Immature natural killer cell (primary cell): Measurements from ENCODE around the gene POLA1. TPM values are rescaled to one million over a fixed set of nuclear protein-coding genes. Genes with fewer than 3 reads are reported as not detected.

Experiments used
- DNase-seq, 3 donors: peaks; one replicate each; pipeline ENCODE4 v3.0.0; 2022; ENCODE audit warnings: mixed read lengths in 1 of 3
- H3K27ac Mint-ChIP-seq, 6 donors: one replicate each; pipeline ENCODE4 v1.8.0; 2020; ENCODE audit warnings: mixed read lengths in 6 of 6, mild to moderate bottlenecking in 5 of 6, inconsistent platforms in 4 of 6, moderate library complexity in 3 of 6
- H3K27me3 Mint-ChIP-seq, 3 donors: one replicate each; pipeline ENCODE4 v1.8.0; 2020 to 2021; ENCODE audit warnings: low read depth in 3 of 3, mild to moderate bottlenecking in 3 of 3, mixed read lengths in 3 of 3, moderate library complexity in 3 of 3, inconsistent platforms in 1 of 3
- H3K36me3 Mint-ChIP-seq, 3 donors: one replicate each; pipeline ENCODE4 v1.8.0; 2020; ENCODE audit warnings: mixed read lengths in 3 of 3, inconsistent platforms in 2 of 3, mild to moderate bottlenecking in 2 of 3
- H3K4me1 Mint-ChIP-seq, 2 donors: one replicate each; pipeline ENCODE4 v1.8.0; 2020; ENCODE audit warnings: inconsistent platforms in 2 of 2, mild to moderate bottlenecking in 2 of 2, mixed read lengths in 2 of 2, moderate library complexity in 1 of 2
- H3K4me3 Mint-ChIP-seq, 5 donors: one replicate each; pipeline ENCODE4 v1.8.0; 2020; ENCODE audit warnings: mild to moderate bottlenecking in 5 of 5, mixed read lengths in 5 of 5, inconsistent platforms in 3 of 5, moderate library complexity in 3 of 5
- H3K9me3 Mint-ChIP-seq, 6 donors: one replicate each; pipeline ENCODE4 v1.8.0; 2020; ENCODE audit warnings: mild to moderate bottlenecking in 6 of 6, mixed read lengths in 6 of 6, inconsistent platforms in 4 of 6, moderate library complexity in 3 of 6
- polyA plus RNA-seq, 3 donors: library from polyadenylated mRNA; unstranded; fragments of 300-500 nt; fragmentation: Illumina TruSeq; gene quantifications; one replicate each; pipeline ENCODE4 v1.2.3, GENCODE V29; 2021

POLA1 gene
- polyA plus RNA-seq, 3 donors from 2014 or later: 3.8 to 6.5 (median 3.9) TPM

DNA sequence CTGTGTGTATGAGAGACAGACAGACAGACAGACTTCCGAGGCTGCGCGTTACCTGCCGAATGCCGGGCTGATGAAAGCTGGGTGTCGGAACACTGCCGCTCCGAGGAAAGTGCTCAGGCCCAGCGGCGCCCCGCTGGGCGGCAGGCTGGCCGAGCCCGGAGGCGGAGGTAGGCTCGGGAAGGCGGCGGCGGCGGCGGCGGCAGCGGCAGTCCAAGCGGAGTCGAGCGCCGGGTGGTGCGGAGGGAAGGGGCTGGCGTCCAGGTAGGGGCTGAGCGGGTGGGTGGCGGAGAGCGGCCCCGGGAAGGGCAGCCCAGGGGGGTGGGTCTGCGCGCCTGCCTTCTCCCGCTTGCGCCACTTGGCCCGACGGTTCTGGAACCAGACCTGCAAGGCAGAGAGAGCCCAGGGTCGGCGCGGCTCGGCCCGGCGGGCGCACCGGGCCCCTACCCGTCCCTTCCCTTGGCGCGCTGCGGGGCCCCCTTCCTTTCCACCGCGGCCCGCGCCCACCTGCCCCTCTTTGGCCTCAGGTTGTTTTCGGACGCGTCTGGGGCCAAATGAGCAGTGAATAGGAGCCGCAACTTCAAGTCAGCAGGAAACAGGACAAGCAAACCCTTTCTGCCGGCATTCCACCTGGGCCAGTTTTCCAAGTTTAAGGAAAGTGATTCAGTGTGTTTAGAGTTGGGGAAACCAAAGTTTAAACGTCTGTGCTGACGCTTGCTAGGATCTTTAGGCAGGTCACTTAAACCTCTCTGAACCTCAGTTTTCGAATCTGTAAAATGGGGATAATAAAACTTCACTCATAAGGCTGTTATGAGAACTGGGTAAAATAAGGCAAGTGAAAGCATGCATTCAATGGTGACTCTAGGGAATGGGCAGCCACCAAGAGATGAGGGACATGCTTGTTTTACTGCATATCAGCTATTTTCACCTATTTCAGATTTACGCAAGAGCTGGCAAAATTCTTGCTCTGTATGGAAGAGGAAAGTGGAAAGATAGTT is 313.6 kb downstream of the POLA1 start:
- Mint-ChIP-seq H3K36me3 (peaks cover 0 to 3% (median 0%) of the 10 kb centered on the region in 3 donors), H3K27ac (no peak overlapping the region), H3K27me3 (peaks cover 16 to 33% (median 19%) of the 10 kb centered on the region in 3 donors), H3K4me1 (peaks cover 0 to 2% of the 10 kb centered on the region in 2 donors), H3K9me3 (no peaks in the 10 kb centered on the region), H3K4me3 (no peak overlapping the region)
- DNase-seq: no peak

DNA sequence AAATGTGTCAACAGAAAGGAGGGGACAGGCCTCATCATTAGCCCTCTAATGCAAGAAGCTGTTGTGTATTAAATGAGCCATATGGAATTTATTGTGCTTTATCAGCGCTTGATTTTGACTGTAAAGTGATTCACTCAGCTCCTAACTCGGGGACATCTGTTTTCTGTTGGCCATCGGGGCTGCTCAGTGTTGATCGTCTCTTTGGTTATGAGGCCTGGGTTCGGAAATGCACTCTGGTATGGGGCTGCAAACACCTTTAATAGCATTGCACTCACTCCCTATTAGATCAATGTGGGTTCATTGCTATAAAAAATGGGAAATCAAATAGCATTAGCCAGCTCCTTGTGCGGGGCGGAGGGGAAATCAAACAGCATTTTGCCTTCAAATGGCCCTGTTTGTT is 315.7 kb downstream of the POLA1 start:
- H3K27ac Mint-ChIP-seq: no peak overlapping the region
- no peak for DNase-seq
- peaks cover 0 to 3% (median 0%) of the 10 kb centered on the region in 3 donors for H3K36me3 Mint-ChIP-seq
- H3K27me3 Mint-ChIP-seq: peaks cover 15 to 30% (median 17%) of the 10 kb centered on the region in 3 donors
- H3K4me3 Mint-ChIP-seq: no peak overlapping the region
- peaks cover 5 to 6% of the 10 kb centered on the region in 2 donors for H3K4me1 Mint-ChIP-seq
- H3K9me3 Mint-ChIP-seq: peaks cover 0 to 2% (median 0%) of the 10 kb centered on the region in 6 donors

DNA sequence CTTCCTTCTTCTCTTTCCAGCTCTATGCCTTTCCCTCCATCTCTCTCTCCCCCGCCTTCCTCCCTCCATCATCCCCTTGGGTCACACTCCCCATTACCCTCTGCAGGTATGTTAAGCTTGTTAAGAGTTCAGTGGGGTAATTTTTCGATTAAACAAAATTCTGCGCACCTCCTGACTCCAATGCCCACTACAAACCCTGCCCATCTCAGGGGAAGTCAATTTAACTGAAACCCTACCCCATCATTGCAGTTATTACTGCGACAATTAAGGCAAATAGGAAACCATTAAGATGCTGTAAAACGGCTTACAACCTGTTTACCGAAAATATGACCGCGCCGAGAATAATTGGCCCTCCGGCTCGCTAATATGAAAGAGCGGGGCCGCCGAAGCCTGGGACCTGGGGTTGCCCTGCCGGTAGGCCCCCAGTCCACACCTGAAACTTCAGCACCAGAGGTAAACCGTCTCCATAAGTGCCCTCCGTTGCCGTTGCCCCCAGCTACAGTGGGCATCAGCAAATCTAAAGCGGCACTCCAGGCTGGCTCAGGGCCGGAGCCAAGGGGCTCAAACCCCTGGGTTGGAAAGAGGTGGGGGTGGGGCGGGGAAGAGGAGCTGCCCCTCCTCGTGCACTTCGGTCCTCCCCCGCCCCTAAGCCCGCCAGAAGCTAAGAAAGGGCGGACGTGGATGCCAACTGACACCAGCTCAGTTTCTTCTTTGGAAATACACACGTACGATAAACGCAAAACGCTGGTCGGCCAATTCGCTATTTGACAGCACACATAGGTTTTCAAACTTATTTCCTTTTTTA is 317.3 kb downstream of the POLA1 start:
- no peak for DNase-seq
- Mint-ChIP-seq H3K27me3 (peaks cover 12 to 36% (median 22%) of the 10 kb centered on the region in 3 donors), H3K4me3 (no peak overlapping the region), H3K27ac (no peak overlapping the region), H3K4me1 (peaks cover 10 to 11% of the 10 kb centered on the region in 2 donors), H3K36me3 (peaks cover 0 to 3% (median 0%) of the 10 kb centered on the region in 3 donors), H3K9me3 (peaks cover 0 to 2% (median 0%) of the 10 kb centered on the region in 6 donors)

DNA sequence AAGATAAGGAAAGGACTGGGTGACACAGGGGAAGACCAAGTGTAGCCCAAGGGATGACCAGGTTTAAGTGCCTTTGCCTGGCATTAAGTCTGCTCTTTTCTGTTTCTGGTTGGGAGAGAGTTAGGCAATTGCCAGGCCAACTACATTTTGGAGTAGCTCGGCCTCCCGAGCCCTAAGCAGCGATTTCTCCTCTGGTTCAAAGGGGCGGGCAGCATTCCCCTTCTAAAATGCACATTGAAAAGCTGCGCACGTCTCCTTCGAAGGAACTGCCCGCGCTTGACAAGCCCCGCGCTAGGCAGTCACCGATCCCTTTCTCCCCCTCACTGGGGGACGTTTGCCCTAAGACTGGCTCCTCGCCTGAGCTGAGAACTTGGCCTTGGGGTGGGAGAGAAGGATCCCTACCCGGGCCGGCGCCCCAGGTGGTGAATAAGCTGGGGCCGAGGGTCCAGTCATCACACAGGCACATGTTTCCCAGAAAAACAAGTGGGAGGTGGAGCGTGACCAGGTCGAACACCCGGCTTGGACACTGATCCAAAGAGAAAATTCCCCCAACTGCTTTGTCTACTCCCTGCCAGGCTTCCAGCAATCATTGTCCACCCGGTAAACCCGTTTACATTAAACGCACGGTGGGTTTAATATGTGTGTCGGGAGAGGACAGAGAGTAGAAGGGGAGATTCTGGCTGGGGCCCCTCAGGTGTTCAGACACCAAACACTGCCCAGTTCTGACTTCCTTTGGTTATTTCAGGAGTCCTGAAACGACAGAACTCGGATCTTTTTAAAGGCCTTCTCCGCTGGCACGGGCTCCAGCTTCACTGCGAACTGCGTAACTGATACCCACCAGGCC is 318.1 kb downstream of the POLA1 start:
- H3K27me3 Mint-ChIP-seq: peaks cover 10 to 36% (median 18%) of the 10 kb centered on the region in 3 donors
- H3K9me3 Mint-ChIP-seq: peaks cover 0 to 2% (median 0%) of the 10 kb centered on the region in 6 donors
- H3K4me1 Mint-ChIP-seq: peaks cover 11 to 15% of the 10 kb centered on the region in 2 donors
- DNase-seq: no peak
- H3K36me3 Mint-ChIP-seq: no peaks in the 10 kb centered on the region
- H3K27ac Mint-ChIP-seq: no peak overlapping the region
- H3K4me3 Mint-ChIP-seq: peak overlapping the region in 3 of 5 donors; percentile 46 to 60 (median 55)

- H3K4me1 Mint-ChIP-seq: peaks cover 11 to 17% of the 10 kb centered on the region in 2 donors
- peaks cover 12 to 38% (median 22%) of the 10 kb centered on the region in 3 donors for H3K27me3 Mint-ChIP-seq
- no peaks in the 10 kb centered on the region for H3K36me3 Mint-ChIP-seq
- no peak overlapping the region for H3K27ac Mint-ChIP-seq
- H3K9me3 Mint-ChIP-seq: peaks cover 0 to 2% (median 0%) of the 10 kb centered on the region in 6 donors
- DNase-seq: no peak
- peak overlapping the region; percentile 46 to 72 (median 60) for H3K4me3 Mint-ChIP-seq
Measured at GRCh38 chrX:25012433-25012735, 318.7 kb downstream of the POLA1 start.

DNA sequence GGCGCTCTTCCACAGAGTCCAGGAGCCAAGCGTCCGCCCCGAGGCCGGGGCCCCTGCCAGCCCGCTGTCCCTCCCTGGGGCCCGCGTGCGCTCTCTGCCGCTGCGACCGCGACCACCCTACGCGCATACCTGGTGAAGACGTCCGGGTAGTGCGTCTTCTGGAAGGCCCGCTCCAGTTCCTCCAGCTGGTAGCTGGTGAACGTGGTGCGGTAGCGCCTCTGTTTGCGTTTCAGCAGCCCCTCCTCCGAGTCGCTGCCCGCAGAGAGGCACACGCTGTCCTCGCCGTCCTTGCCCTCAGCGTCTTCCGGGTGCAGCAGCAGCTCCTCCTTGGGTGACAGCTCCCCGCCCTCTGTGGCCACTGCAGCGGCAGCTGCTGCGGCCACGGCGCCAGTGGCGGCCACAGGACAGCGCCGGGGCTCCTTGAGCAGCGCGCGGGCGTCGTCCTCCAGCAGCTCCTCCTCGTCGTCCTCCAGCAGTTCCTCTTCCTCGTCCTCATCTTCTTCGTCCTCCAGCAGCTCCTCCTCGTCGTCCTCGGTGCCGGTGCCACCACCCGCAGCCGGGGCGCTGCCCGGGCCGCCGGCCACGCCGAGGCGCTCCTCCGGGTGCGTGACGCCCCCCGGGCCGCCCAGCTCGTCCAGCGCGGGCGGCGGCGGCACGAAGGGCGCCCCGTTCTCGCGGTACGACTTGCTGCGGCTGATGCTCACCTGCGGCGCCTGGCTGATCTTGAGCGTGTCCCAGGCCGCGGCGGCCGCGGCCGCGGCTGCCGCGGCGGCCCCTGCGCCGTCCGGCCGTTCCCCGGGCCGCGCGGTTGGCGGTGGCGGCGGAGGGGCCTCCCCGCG is 319.3 kb downstream of the POLA1 start:
- peak in 1 of 3 donors; percentile 21 for DNase-seq
- H3K4me3 Mint-ChIP-seq: peak overlapping the region; percentile 51 to 77 (median 64)
- peaks cover 15 to 41% (median 16%) of the 10 kb centered on the region in 3 donors for H3K27me3 Mint-ChIP-seq
- peaks cover 0 to 4% (median 0%) of the 10 kb centered on the region in 6 donors for H3K9me3 Mint-ChIP-seq
- peaks cover 15 to 22% of the 10 kb centered on the region in 2 donors for H3K4me1 Mint-ChIP-seq
- no peak overlapping the region for H3K27ac Mint-ChIP-seq
- H3K36me3 Mint-ChIP-seq: no peaks in the 10 kb centered on the region

GRCh38 chrX:25013632-25014365 is 320.1 kb downstream of the POLA1 start:
- Mint-ChIP-seq H3K4me3 (peak overlapping the region; percentile 63 to 87 (median 69)), H3K9me3 (peaks cover 0 to 4% (median 0%) of the 10 kb centered on the region in 6 donors), H3K27ac (no peak overlapping the region), H3K4me1 (peaks cover 15 to 22% of the 10 kb centered on the region in 2 donors), H3K36me3 (no peaks in the 10 kb centered on the region), H3K27me3 (peaks cover 15 to 44% (median 16%) of the 10 kb centered on the region in 3 donors)
- DNase-seq: no peak

DNA sequence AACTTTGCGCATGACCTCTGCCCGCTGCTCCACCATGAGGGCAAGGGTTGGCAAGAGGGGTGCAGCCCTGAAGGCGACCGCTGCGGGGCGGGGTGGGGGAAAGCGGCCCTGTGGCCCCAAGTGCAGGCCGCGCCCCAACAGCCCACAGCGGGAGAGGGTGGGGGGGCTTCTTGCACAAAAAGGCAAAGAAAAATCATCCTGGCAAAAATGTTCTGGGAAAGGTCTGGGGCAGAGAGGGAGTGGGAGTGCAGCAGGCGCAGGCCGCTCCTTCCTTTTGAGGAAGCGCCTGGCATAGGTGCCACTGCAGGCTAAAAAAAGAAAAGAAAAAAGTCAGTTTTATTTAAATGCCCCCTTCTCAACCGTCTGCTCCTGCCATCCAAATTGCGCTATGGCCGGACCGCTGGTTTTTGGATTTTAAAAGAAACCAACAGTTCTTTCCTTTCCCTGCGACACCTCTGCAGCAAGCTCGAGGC is 320.7 kb downstream of the POLA1 start:
- Mint-ChIP-seq H3K36me3 (no peaks in the 10 kb centered on the region), H3K27me3 (peaks cover 14 to 49% (median 15%) of the 10 kb centered on the region in 3 donors), H3K4me3 (peak overlapping the region; percentile 63 to 87 (median 69)), H3K4me1 (peaks cover 15 to 22% of the 10 kb centered on the region in 2 donors), H3K9me3 (peaks cover 0 to 4% (median 0%) of the 10 kb centered on the region in 6 donors), H3K27ac (no peak overlapping the region)
- DNase-seq: no peak

DNA sequence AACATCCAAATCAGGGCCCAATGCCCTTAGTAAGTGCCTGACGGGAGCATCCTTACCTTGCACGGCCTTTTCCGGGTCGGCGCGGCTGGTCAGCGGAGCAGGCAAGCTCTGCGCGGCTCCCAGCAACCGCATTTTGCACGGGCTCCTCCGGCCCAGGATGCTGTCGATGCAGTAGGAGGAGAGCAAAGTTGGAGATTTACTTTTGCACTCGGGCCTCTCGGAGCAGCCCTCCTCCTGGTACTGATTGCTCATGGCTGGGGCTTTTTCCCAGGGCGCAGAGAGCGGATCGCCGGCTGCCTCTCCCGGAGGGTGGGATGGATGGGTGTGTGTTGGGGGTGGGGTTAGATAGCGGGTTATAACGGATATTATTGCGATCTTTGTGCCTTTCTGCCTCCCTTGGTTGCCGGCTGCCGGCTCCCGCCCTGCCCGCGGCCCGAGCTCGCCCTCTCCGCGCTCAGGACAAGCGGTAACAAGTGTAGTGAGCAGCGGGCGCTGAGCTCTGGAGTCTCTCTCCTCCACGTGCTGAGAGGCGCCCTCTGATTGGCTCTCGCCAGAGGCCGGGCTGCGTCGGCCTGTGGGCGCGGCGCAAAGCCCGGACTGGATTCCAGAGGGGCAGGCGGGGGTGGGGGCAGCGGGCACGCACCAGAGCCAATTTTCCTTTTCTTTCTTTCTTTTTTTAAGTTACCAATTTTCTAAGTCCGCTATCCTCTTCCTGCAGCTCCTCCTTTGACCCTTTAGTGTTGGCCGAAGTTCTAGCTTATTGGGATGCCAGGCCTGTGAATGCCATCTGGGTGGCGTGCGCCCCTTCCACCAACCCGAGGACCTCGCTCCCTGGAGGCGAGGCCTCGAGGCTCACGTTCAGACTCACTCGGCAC is 322.0 kb downstream of the POLA1 start, which contains the start of gene ARX:
TSS of gene ARX (minus strand) at position 480 of the 875 bp plus-strand sequence. CDS start at position 252, 228 bp downstream.
- peaks cover 20 to 22% of the 10 kb centered on the region in 2 donors for H3K4me1 Mint-ChIP-seq
- H3K36me3 Mint-ChIP-seq: no peaks in the 10 kb centered on the region
- H3K27me3 Mint-ChIP-seq: peaks cover 14 to 52% (median 15%) of the 10 kb centered on the region in 3 donors
- peak within 1 kb of the TSS in 4 of 5 donors; percentile 21 to 58 (median 46) for H3K4me3 Mint-ChIP-seq
- H3K27ac Mint-ChIP-seq: no peak within 1 kb of the TSS
- DNase-seq: peak in 1 of 3 donors; percentile 26
- H3K9me3 Mint-ChIP-seq: peaks cover 0 to 4% (median 0%) of the 10 kb centered on the region in 6 donors

- Mint-ChIP-seq H3K9me3 (peaks cover 0 to 4% (median 0%) of the 10 kb centered on the region in 6 donors), H3K27ac (no peak overlapping the region), H3K4me3 (peak overlapping the region in 3 of 5 donors; percentile 46 to 58 (median 47)), H3K36me3 (no peaks in the 10 kb centered on the region), H3K27me3 (peaks cover 13 to 52% (median 16%) of the 10 kb centered on the region in 3 donors), H3K4me1 (peaks cover 23 to 25% of the 10 kb centered on the region in 2 donors)
- DNase-seq: no peak
Measured at GRCh38 chrX:25016361-25016671, 322.6 kb downstream of the POLA1 start.
